ENCODE measurements around the gene CCDC152.

Gene CCDC152

GRCh38 chr5:42828671-42829070 lies 72.1 kb downstream of the CCDC152 start:
- DNase-seq: no peak
- no peak for TF ChIP-seq CTCF (IDR thresholded peaks at IDR 0.05; ENCODE audit: low read depth, low read length)
- H3K27ac ChIP-seq: no peak overlapping the region
- H3K27me3 ChIP-seq (ENCODE audit: insufficient read depth, low read depth, severe bottlenecking): peaks cover 64% of the 10 kb centered on the region
- H3K9me3 ChIP-seq (ENCODE audit: severe bottlenecking): no peaks in the 10 kb centered on the region
- no peaks in the 10 kb centered on the region for H3K36me3 ChIP-seq
- H3K4me3 ChIP-seq (ENCODE audit: low read depth, low read length): no peak overlapping the region

GRCh38 chr5:42830924-42831323 lies 74.3 kb downstream of the CCDC152 start:
- no peaks in the 10 kb centered on the region for H3K36me3 ChIP-seq
- peaks cover 54% of the 10 kb centered on the region for H3K27me3 ChIP-seq (ENCODE audit: insufficient read depth, low read depth, severe bottlenecking)
- no peak overlapping the region for H3K4me3 ChIP-seq (ENCODE audit: low read depth, low read length)
- no peaks in the 10 kb centered on the region for H3K9me3 ChIP-seq (ENCODE audit: severe bottlenecking)
- no peak for DNase-seq
- H3K27ac ChIP-seq: no peak overlapping the region
- no peak for TF ChIP-seq CTCF (IDR thresholded peaks at IDR 0.05; ENCODE audit: low read depth, low read length)

GRCh38 chr5:42832060-42832459 lies 75.4 kb downstream of the CCDC152 start:
- Histone ChIP-seq H3K9me3 (ENCODE audit: severe bottlenecking) (no peaks in the 10 kb centered on the region), H3K27ac (no peak overlapping the region), H3K4me3 (ENCODE audit: low read depth, low read length) (no peak overlapping the region), H3K27me3 (ENCODE audit: insufficient read depth, low read depth, severe bottlenecking) (peaks cover 54% of the 10 kb centered on the region), H3K36me3 (no peaks in the 10 kb centered on the region)
- DNase-seq: no peak
- TF ChIP-seq CTCF (IDR thresholded peaks at IDR 0.05; ENCODE audit: low read depth, low read length): no peak

GRCh38 chr5:42836070-42836769 lies 79.6 kb downstream of the CCDC152 start:
- H3K4me3 ChIP-seq (ENCODE audit: low read depth, low read length): no peak overlapping the region
- no peak overlapping the region for H3K27ac ChIP-seq
- no peaks in the 10 kb centered on the region for H3K36me3 ChIP-seq
- no peak for TF ChIP-seq CTCF (IDR thresholded peaks at IDR 0.05; ENCODE audit: low read depth, low read length)
- H3K9me3 ChIP-seq (ENCODE audit: severe bottlenecking): no peaks in the 10 kb centered on the region
- no peak for DNase-seq
- H3K27me3 ChIP-seq (ENCODE audit: insufficient read depth, low read depth, severe bottlenecking): peaks cover 47% of the 10 kb centered on the region

- H3K27ac ChIP-seq: no peak overlapping the region
Observed at GRCh38 chr5:42837601-42838000, 81.0 kb downstream of the CCDC152 start.

More at GRCh38 chr5:42837601-42838000, 81.0 kb downstream of the CCDC152 start:
- Histone ChIP-seq H3K4me3 (ENCODE audit: low read depth, low read length) (no peak overlapping the region), H3K27me3 (ENCODE audit: insufficient read depth, low read depth, severe bottlenecking) (peaks cover 34% of the 10 kb centered on the region), H3K9me3 (ENCODE audit: severe bottlenecking) (no peaks in the 10 kb centered on the region), H3K36me3 (no peaks in the 10 kb centered on the region)
- no peak for TF ChIP-seq CTCF (IDR thresholded peaks at IDR 0.05; ENCODE audit: low read depth, low read length)
- DNase-seq: no peak

All from WERI-Rb-1 (cell line).